Activated CD8-positive, alpha-beta memory T cell treated with anti-CD3 and anti-CD28 coated beads, Interleukin-2, amount 50 U/mL, for 4 hours (primary cell): Measurements from ENCODE around the gene PARVB.

Source experiments
- DNase-seq: peaks from one replicate; pipeline ENCODE4 v3.0.0-alpha.2; 2020

Gene PARVB

GRCh38 chr22:44111562-44112155, 87.6 kb downstream of the PARVB start:
- no peak for DNase-seq

DNA sequence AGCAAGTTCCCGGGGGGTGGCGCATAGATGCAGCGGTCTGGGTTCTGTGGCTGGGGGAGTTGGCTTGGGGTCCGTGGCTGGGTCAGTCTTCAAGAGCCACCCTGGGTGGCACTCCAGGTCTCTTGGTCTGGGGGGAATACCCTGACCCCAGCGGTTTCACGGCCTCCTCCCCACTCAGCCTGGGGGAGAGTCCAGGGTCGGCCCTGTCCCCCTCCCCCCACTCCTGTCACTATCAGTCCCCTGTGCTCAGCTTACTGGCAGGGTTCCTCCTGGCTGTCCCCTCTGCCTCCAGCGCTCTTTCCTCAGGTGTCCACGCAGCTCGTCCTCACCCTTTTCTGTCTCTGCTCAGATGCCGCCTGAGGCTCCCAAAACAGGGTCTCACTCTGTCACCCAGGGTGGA, 88.1 kb downstream of the PARVB start:
- DNase-seq, result no peak

GRCh38 chr22:44116331-44116730, 92.2 kb downstream of the PARVB start:
- DNase-seq, result no peak

- DNase-seq, result no peak
Measured at GRCh38 chr22:44116755-44117684, 92.9 kb downstream of the PARVB start.

- DNase-seq, result no peak
Measured at GRCh38 chr22:44117746-44118145, 93.6 kb downstream of the PARVB start.

GRCh38 chr22:44118645-44119315, 94.7 kb downstream of the PARVB start:
- DNase-seq, result no peak

DNA sequence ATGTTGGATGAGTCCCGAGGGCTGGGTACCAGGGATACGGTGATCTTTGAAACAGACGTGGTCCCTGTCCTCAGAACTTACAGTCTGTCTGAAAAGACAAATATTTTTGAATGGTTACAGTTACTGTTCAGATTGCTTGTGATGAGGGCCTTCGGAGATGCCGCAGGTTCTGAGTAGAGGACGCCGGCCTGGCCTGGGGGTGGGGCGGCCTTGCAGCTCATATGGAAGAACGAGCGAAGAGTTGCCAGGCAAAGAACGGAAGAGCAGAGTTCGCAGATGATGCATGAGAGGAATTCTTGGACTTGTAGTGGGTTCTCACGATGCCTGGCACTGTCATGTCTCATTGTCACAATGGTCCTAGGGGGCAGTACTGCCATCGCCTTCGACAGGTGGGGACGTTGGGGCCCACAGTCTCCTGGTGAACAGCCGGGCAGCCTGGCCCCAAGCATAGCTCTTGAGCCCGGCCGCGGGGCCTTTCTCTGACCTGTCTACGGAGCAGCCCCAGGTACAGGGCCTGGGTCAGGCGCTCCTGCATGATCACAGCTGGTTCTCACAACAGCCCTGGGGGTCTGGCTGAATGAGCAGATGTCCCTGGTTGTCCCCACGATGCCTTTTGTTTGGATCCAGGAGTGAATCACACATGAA, 95.7 kb downstream of the PARVB start:
- no peak for DNase-seq

GRCh38 chr22:44120314-44120704, 96.2 kb downstream of the PARVB start:
- DNase-seq, result no peak

DNA sequence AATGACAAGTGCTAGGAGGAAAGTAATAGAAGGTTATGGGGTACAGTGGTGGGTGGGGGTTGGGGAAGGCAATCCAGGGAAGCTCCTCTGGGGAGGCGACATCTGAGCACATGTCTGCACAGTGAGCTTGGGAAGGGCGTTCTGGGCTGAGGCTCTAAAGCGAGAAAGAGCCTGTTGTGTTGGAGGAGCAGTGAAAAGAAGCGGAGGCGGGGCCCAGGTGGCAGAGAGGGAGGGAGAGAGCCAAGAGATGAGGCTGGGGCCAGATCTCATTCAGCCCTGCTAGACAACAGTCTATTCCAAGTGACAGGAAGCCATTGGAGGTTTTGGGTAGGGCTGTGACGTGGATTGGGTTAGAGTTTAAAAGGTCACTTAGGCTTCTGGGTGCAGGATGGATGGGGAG, 101.3 kb downstream of the PARVB start:
- no peak for DNase-seq

- DNase-seq, result no peak
Measured at GRCh38 chr22:44126807-44127206, 102.7 kb downstream of the PARVB start.

- DNase-seq, result no peak
Measured at GRCh38 chr22:44127356-44127755, 103.3 kb downstream of the PARVB start.

GRCh38 chr22:44128958-44129618, 105.0 kb downstream of the PARVB start:
- no peak for DNase-seq

DNA sequence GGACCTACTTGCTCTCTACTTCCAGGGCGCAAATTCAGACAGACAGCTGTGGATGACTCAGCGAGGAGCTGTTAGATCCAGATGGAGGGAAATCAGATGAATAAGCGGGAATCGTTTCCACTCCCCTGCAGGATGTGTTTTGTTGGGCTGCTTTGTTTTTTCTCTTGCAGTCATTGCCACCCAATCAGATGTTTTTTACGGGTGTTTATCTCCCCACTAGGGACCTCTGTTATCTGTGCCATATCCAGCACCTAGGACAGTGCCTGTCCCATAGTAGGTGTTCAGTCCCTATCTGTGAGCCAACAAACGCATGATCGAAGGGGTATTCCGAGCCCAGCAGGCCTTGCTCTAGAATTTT, 105.5 kb downstream of the PARVB start:
- DNase-seq, result no peak

GRCh38 chr22:44130076-44130711, 106.1 kb downstream of the PARVB start:
- no peak for DNase-seq

- no peak for DNase-seq
Measured at GRCh38 chr22:44131412-44131811, 107.3 kb downstream of the PARVB start.

DNA sequence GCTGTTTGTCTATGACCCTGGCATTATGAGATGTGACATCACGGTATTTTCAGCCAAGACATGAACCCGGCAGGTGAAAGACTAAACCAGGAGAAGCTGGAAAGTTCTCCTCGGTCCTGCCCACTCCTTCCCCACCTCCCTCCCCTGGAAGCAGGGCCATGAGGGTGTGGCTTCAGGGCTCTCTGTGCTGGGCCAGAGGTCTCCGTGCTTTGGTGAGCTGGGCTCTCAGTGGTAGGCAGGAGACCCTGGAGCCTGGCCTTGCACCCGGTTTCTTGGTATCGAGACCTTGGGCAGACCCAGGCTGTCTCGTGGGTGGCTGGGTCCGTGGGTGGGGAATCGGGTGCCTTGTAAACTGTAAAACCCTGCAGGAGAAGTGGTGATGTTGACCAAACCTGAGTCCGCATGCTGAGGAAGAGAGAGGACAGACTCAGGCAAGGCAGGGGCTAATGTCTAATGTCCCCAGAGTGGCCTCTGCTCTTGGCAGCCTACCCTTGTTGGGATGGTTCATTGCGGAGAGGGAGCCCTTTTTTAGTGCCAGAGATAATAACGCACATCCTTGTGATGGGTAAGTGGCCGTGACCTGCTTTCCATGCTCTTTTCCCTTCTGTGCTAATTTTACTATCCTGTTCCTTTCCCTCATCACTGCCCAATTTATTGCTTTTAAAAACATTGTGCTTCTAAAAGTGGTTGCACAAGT, 108.0 kb downstream of the PARVB start:
- no peak for DNase-seq

GRCh38 chr22:44132724-44133123, 108.6 kb downstream of the PARVB start:
- DNase-seq, result no peak

GRCh38 chr22:44133161-44133560, 109.1 kb downstream of the PARVB start:
- no peak for DNase-seq

GRCh38 chr22:44133901-44134571, 109.9 kb downstream of the PARVB start:
- DNase-seq, result no peak

DNA sequence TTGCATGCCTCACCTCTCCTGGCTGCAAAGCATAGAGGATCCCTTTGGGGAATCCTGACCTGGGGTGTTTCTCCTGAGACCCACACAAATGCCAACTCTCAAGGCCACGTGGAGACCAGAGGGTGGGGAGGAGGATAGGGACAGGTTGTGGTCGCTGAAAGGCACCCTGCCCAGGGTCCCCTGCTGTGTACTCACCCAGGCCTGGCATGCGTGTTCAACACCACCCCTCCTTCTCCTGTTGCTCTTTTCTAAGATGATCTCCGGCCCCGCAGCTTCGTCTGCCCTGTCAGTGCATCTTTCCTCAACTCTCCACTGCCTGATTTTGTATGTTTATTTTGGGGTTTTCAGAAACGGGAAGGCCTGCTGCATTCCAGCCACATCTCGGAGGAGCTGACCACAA, 112.0 kb downstream of the PARVB start:
- no peak for DNase-seq

DNA sequence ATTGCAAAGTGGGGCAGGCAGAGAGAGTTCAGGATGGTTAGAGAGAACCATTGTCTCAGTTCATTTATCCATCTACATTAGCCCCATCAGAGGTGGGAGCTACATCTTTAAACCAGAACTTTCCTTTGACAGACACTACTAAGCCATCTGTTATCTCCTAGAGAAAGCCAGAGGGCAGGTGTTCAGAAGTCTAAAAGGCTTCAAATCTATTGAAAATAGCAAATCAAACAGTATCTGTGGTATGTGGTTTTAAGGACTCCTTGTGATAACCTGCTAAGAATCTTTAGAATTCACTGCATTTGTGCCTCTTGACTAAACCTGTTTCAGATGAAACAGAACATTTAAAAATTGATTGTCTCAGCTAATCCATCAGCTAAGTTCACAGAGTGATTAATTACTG, 112.7 kb downstream of the PARVB start:
- no peak for DNase-seq
